GM13976 (cell line): ENCODE data around the gene SLF2.

Experiments
- DNase-seq: peaks from one replicate; pipeline ENCODE4 v3.0.0; 2012; ENCODE audit warnings: low spot score
- CTCF ChIP-seq: IDR thresholded peaks from 2 replicates; pipeline ENCODE4 v1.5.1; 2012; ENCODE audit warnings: borderline replicate concordance, mild to moderate bottlenecking; ENCODE audit not compliant: insufficient read depth; ENCODE audit errors: extremely low read depth, missing control alignments, control extremely low read depth
- in situ Hi-C: fragments of 300-500 bp; cut with MboI; formaldehyde crosslinking; loops from one replicate; pipeline ENCODE4 v1.12.0; 2022; ENCODE audit warnings: low sequenced_read_pairs, mixed read lengths, inconsistent platforms; ENCODE audit not compliant: unreplicated experiment

SLF2 gene

GRCh38 chr10:100966887-100967286, 54.1 kb downstream of the SLF2 start:
- DNase-seq, result no peak
- in situ Hi-C loops, result no loop called here

GRCh38 chr10:100967332-100967731, 54.6 kb downstream of the SLF2 start:
- in situ Hi-C loops, result no loop called here
- TF ChIP-seq CTCF, result no peak
- no peak for DNase-seq

More at GRCh38 chr10:100966887-100967286, 54.1 kb downstream of the SLF2 start:
- TF ChIP-seq CTCF, result no peak

- in situ Hi-C loops, result no loop called here
- DNase-seq, result no peak
- TF ChIP-seq CTCF, result no peak
Measured at GRCh38 chr10:100968062-100968736, 55.4 kb downstream of the SLF2 start.

GRCh38 chr10:100968863-100969186, 56.1 kb downstream of the SLF2 start:
- no peak for TF ChIP-seq CTCF
- in situ Hi-C loops, result no loop called here
- DNase-seq, result no peak

- peak; percentile 80 for DNase-seq
- in situ Hi-C loops, result no loop called here
- TF ChIP-seq CTCF, result peak; percentile 63
Measured at GRCh38 chr10:100969187-100970075, 56.7 kb downstream of the SLF2 start, which contains the start of gene SEMA4G. TSS of gene SEMA4G (plus strand) at chr10:100969504. CDS start at chr10:100972913, 3,409 bp downstream.

- in situ Hi-C loops, result no loop called here
- DNase-seq, result peak; percentile 64
- TF ChIP-seq CTCF, result no peak
Measured at GRCh38 chr10:100970076-100970913, 57.5 kb downstream of the SLF2 start.
